Measurements from ENCODE around the gene UMAD1.

DNA sequence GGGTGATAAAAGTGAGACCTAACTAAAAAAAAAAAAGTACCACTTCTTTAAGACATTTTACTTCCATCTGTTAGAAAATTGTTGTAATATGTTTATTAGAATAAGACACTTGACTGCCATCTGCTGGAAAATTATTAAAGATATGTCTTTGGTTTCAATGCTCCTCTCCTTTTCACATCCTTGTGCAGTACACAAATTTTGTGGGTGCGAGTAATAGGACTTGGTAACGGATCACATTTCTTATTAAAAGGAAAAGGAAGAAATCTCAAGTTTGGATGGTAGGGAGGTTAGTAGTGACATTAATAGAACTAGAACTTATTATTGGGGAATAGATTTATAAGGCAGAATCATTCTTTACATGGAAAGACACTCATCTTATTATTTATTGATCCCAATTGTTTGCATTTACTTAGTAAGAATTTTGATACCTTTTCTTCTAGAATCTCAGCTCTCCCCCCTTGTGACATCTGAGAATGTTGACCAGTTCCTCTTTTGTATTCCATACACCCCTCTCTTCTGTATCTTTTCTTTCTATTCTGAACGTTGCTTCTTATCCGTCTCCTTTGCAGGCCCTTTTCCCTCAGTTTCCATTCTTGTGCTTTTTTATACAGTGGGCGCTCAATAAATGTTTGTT is 120.9 kb downstream of the UMAD1 start:
- no peak for TF ChIP-seq POLR2A (IDR thresholded peaks at IDR 0.05; ENCODE audit: low read length)
- no peak for TF ChIP-seq GATA1 (IDR thresholded peaks at IDR 0.05; ENCODE audit: low read depth, low read length)
